Activated T-cell treated with anti-CD3 and anti-CD28 coated beads, Interleukin-2, amount 50 U/mL, for 4 hours (primary cell): ENCODE data around the gene WDR18. TPM values are rescaled to one million over a fixed set of nuclear protein-coding genes. Genes with fewer than 3 reads are reported as not detected.
A peak's percentile ranks its signal among the peaks of the same experiment; 100 is the strongest.

Source experiments
- ATAC-seq, 2 donors: fragments of 200-7000 bp; cut with Tn5 transposase; one replicate each; pipeline ENCODE4 v1.10.0; 2021
- DNase-seq: peaks from one replicate; pipeline ENCODE4 v3.0.0-alpha.2; 2020
- H3K27me3 Mint-ChIP-seq: one replicate; pipeline ENCODE4 v1.8.0; 2021; ENCODE audit warnings: low read depth, mixed read lengths
- H3K36me3 Mint-ChIP-seq: one replicate; pipeline ENCODE4 v1.8.0; 2022; ENCODE audit warnings: mixed read lengths; ENCODE audit not compliant: insufficient read depth
- H3K4me1 Mint-ChIP-seq: one replicate; pipeline ENCODE4 v1.8.0; 2021; ENCODE audit warnings: low read depth, mixed read lengths
- H3K4me3 Mint-ChIP-seq: one replicate; pipeline ENCODE4 v1.8.0; 2021; ENCODE audit warnings: mild to moderate bottlenecking, moderate library complexity, mixed read lengths
- H3K9me3 Mint-ChIP-seq: one replicate; pipeline ENCODE4 v1.8.0; 2021; ENCODE audit warnings: mixed read lengths
- total RNA-seq, 3 donors: library from RNA; stranded (reverse); gene quantifications; one replicate each; pipeline ENCODE4 v1.2.1, GENCODE V29; 2021

Gene WDR18
- total RNA-seq, 3 donors from 2014 or later, result 163 to 217 (median 199) TPM

GRCh38 chr19:1009981-1010538 lies 25.9 kb downstream of the WDR18 start:
- no peak for ATAC-seq
- Mint-ChIP-seq H3K27me3 (no peaks in the 10 kb centered on the region), H3K4me3 (no peak overlapping the region)

DNA sequence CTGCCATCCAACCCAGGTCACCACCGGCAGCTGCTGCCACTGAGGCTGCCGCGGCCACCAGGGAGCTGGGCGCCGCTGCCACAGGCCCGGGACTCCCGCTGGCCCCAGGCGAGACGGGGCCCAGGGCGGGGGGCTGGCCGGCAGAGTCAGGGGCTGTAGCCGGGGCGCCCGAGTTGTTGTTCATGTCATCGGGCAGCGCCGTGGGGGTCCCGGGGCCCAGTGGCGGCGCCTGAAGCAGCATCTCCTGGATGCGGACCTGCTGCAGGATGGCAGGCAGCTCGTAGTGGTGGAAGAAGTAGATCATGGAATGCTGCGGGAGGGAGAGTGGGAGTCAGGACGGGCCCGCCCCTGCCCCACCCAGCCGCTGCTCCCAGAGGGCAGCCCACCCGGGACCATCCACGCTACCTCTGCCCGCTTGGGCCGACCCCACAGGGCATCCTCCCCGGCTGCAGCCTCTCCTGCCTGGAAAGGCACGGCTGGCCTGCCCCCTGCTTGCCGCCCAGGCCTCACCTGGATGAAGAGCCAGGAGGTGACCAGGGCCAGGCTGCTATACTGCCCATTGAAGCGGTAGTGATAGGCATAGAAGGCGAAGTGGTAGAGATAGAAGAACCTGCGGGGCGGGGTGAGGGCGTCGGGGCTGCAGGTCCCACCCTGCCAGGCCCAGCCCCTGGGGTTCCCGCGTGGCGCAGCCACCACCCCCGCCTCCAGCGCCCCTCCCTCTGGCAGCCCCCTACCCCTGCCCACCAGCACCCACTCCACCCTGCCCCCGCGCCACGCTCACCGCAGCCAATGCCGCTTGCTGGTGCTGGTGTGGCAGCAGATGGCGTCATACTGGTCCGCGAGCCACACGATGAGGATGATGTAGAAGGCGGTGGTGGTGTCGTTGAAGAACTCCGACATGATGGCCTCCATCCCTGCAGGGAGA lies 26.7 kb downstream of the WDR18 start:
- no peak overlapping the region for H3K4me3 Mint-ChIP-seq
- H3K9me3 Mint-ChIP-seq, result no peaks in the 10 kb centered on the region
- ATAC-seq (no peak), DNase-seq (no peak)
- peaks cover 1% of the 10 kb centered on the region for H3K4me1 Mint-ChIP-seq
- no peaks in the 10 kb centered on the region for H3K27me3 Mint-ChIP-seq
- H3K36me3 Mint-ChIP-seq, result peaks cover 2% of the 10 kb centered on the region

More at GRCh38 chr19:1009981-1010538, 25.9 kb downstream of the WDR18 start:
- Mint-ChIP-seq H3K9me3 (no peaks in the 10 kb centered on the region), H3K4me1 (no peaks in the 10 kb centered on the region), H3K36me3 (peaks cover 2% of the 10 kb centered on the region)
- no peak for DNase-seq

GRCh38 chr19:1011831-1012333 lies 27.7 kb downstream of the WDR18 start:
- Mint-ChIP-seq H3K27me3 (no peaks in the 10 kb centered on the region), H3K9me3 (no peaks in the 10 kb centered on the region), H3K4me1 (peaks cover 6% of the 10 kb centered on the region), H3K4me3 (no peak overlapping the region), H3K36me3 (peaks cover 3% of the 10 kb centered on the region)
- ATAC-seq, result no peak
- no peak for DNase-seq

DNA sequence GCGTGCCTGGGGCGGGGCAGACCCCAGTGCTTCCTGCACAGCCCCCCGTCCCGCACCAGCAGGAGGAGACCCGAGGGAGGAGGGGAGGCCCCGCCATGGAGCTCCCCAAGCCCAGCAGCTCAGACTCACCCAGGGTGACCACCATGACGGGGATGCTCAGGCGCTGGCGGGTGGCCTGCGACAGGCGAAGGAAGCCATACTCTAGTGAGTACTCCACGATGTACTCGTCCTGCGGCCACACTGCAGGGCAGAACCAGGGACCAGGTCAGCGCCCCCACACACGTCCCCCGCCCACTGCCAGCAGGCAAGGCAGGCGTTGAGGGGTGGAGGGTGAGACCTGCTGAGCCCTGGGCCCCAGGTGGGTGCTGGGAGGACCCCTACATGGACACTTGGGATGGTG lies 28.2 kb downstream of the WDR18 start:
- no peak overlapping the region for H3K4me3 Mint-ChIP-seq
- no peaks in the 10 kb centered on the region for H3K9me3 Mint-ChIP-seq
- peaks cover 11% of the 10 kb centered on the region for H3K4me1 Mint-ChIP-seq
- ATAC-seq, result no peak
- H3K36me3 Mint-ChIP-seq, result peaks cover 2% of the 10 kb centered on the region
- no peak for DNase-seq
- H3K27me3 Mint-ChIP-seq, result no peaks in the 10 kb centered on the region

- DNase-seq, result no peak
- H3K4me3 Mint-ChIP-seq, result no peak overlapping the region
These were observed 29.1 kb downstream of the WDR18 start for GRCh38 chr19:1013218-1013617.

GRCh38 chr19:1014161-1015060 lies 30.3 kb downstream of the WDR18 start:
- no peak for DNase-seq
- ATAC-seq, result no peak

More at GRCh38 chr19:1013218-1013617, 29.1 kb downstream of the WDR18 start:
- Mint-ChIP-seq H3K27me3 (no peaks in the 10 kb centered on the region), H3K36me3 (peaks cover 2% of the 10 kb centered on the region), H3K4me1 (peaks cover 20% of the 10 kb centered on the region), H3K9me3 (no peaks in the 10 kb centered on the region)
- no peak for ATAC-seq

DNA sequence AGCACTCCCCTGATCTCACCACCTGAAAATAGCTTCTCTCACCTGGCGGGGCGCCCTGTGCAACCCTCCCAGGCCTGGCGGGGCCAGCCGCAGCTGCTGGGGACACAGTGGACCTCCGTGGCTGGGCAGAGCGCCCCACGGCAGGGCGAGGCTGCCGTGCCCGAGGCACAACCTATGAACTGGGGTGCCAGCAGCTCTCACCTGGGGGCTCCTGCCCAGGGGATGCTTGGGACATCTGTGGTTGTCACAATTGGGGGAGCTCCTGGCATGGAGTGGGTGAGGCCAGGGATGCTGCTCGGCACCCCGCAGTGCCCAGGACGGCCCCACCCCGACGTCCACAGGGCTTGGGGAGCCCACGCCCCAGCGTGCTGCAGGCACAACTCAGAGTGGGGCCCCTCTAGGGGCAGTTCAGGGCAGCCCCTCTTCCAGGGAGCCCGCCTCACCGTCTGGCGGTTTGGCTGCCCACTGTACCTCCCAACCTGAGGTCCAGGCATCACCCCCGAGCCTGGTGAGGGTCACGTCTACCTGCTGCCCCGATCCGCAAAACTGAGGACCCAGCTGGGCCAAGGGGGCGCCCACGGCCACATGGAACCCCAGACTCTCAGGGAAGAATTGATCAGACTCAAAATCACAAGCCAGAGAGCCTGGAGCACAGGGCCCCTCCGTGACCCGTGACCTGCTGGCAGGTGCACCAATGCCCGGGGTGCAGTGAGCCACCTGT lies 31.1 kb downstream of the WDR18 start:
- Mint-ChIP-seq H3K4me3 (no peak overlapping the region), H3K27me3 (no peaks in the 10 kb centered on the region), H3K9me3 (no peaks in the 10 kb centered on the region)

More at GRCh38 chr19:1014161-1015060, 30.3 kb downstream of the WDR18 start:
- H3K9me3 Mint-ChIP-seq, result no peaks in the 10 kb centered on the region
- H3K36me3 Mint-ChIP-seq, result peaks cover 2% of the 10 kb centered on the region
- H3K4me1 Mint-ChIP-seq, result peaks cover 30% of the 10 kb centered on the region
- H3K27me3 Mint-ChIP-seq, result no peaks in the 10 kb centered on the region
- H3K4me3 Mint-ChIP-seq, result no peak overlapping the region

GRCh38 chr19:1015782-1016646 lies 31.9 kb downstream of the WDR18 start:
- ATAC-seq (no peak), DNase-seq (no peak)
- H3K4me1 Mint-ChIP-seq, result peaks cover 33% of the 10 kb centered on the region
- no peaks in the 10 kb centered on the region for H3K27me3 Mint-ChIP-seq
- peaks cover 2% of the 10 kb centered on the region for H3K36me3 Mint-ChIP-seq
- H3K9me3 Mint-ChIP-seq, result no peaks in the 10 kb centered on the region
- no peak overlapping the region for H3K4me3 Mint-ChIP-seq

More for the DNA sequence above, 31.1 kb downstream of the WDR18 start:
- DNase-seq (no peak), ATAC-seq (no peak)
- Mint-ChIP-seq H3K36me3 (peaks cover 2% of the 10 kb centered on the region), H3K4me1 (peaks cover 33% of the 10 kb centered on the region)

DNA sequence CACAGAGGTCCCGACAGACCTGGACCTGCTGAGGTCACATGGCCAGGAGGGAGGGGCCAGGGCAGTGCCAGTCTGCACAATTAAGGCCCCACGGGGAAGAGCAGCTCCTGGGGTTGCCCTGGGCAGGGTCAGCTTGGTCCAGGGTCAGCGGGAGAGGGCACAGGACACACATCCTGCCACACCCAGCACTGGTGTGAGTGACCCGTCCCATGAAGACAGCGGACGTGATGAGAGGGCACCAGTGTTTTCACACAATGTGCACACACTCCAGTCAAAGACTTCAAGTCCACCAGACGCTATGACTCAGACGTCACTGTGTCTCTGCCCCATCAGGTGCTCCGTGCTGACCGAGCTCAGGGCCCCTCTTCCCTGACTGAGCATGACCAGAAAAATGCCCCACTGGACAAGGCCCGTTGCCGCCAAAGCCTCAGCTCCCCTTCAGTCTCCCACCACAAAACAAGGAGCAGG lies 32.5 kb downstream of the WDR18 start:
- Mint-ChIP-seq H3K9me3 (no peaks in the 10 kb centered on the region), H3K4me1 (peaks cover 35% of the 10 kb centered on the region), H3K27me3 (no peaks in the 10 kb centered on the region), H3K36me3 (peaks cover 2% of the 10 kb centered on the region), H3K4me3 (peak overlapping the region; percentile 56)
- no peak for ATAC-seq
- DNase-seq, result no peak

GRCh38 chr19:1017115-1017905 lies 33.2 kb downstream of the WDR18 start:
- Mint-ChIP-seq H3K9me3 (no peaks in the 10 kb centered on the region), H3K27me3 (no peaks in the 10 kb centered on the region), H3K4me1 (peaks cover 37% of the 10 kb centered on the region), H3K4me3 (peak overlapping the region; percentile 92), H3K36me3 (peaks cover 2% of the 10 kb centered on the region)
- ATAC-seq (no peak), DNase-seq (no peak)

DNA sequence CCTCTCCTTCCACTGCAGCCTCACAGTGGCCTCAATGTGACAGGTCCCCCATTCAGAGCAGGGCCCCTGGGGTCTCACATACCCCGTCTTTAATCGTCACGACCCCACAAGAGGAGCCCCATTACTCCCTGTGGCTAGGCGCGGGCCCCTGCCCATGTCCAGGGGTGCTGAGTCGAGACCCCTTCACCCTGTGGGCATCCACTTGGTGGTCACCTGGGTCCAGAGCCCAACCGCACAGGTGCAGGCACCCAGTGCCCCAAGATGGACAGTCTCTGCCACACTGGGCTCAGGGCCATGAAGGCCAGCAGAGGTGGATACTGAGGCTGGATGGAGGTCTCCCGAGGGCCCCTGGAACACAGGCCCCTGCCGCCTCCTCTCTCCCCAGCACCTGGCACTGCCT lies 33.8 kb downstream of the WDR18 start:
- Mint-ChIP-seq H3K36me3 (peaks cover 2% of the 10 kb centered on the region), H3K4me3 (peak overlapping the region; percentile 92), H3K9me3 (no peaks in the 10 kb centered on the region), H3K27me3 (no peaks in the 10 kb centered on the region), H3K4me1 (peaks cover 37% of the 10 kb centered on the region)
- no peak for ATAC-seq
- DNase-seq, result no peak

- H3K4me3 Mint-ChIP-seq, result peak overlapping the region; percentile 92
- ATAC-seq, result no peak
- H3K36me3 Mint-ChIP-seq, result peaks cover 2% of the 10 kb centered on the region
- no peak for DNase-seq
- peaks cover 37% of the 10 kb centered on the region for H3K4me1 Mint-ChIP-seq
- no peaks in the 10 kb centered on the region for H3K9me3 Mint-ChIP-seq
- no peaks in the 10 kb centered on the region for H3K27me3 Mint-ChIP-seq
These were observed 34.2 kb downstream of the WDR18 start for GRCh38 chr19:1018393-1018792.
